ENCODE data around the gene RFX1.
"Not testable (repeated sequence)": the region's sequence is repeated elsewhere in the genome, so short reads cannot be mapped to it uniquely, and the experiment has no call there.

- not testable (repeated sequence) for TF ChIP-seq EP300, POLR2A (IDR thresholded peaks at IDR 0.05)
Measured at GRCh38 chr19:13971868-13972267, 34.3 kb downstream of the RFX1 start.

Measured in suprapubic skin (tissue), 2 donors.